Type B pancreatic cell (in vitro differentiated cells): ENCODE measurements around the gene DDX31. TPM values are rescaled to one million over a fixed set of nuclear protein-coding genes. Genes with fewer than 3 reads are reported as not detected.

Experiments
- DNase-seq: peaks from one replicate; pipeline ENCODE4 v3.0.0; 2021; ENCODE audit warnings: mixed read lengths; ENCODE audit not compliant: unreplicated experiment; ENCODE audit errors: extremely low spot score
- H3K27ac Mint-ChIP-seq: 2 replicates; pipeline ENCODE4 v1.8.0; 2021; ENCODE audit warnings: mild to moderate bottlenecking, mixed read lengths
- H3K27me3 Mint-ChIP-seq: 2 replicates; pipeline ENCODE4 v1.8.0; 2021; ENCODE audit warnings: mixed read lengths
- H3K36me3 Mint-ChIP-seq: 2 replicates; pipeline ENCODE4 v1.8.0; 2021; ENCODE audit warnings: mixed read lengths
- H3K4me1 Mint-ChIP-seq: one replicate; pipeline ENCODE4 v1.8.0; 2021; ENCODE audit warnings: mixed read lengths; ENCODE audit not compliant: unreplicated experiment
- H3K4me3 Mint-ChIP-seq: 2 replicates; pipeline ENCODE4 v1.8.0; 2021; ENCODE audit warnings: mild to moderate bottlenecking, mixed read lengths
- H3K9me3 Mint-ChIP-seq: 2 replicates; pipeline ENCODE4 v1.8.0; 2021; ENCODE audit warnings: mixed read lengths
- CTCF ChIP-seq: fragments of 200-600 bp; sonication (generic); conservative IDR thresholded peaks from 2 replicates; pipeline ENCODE4 v1.5.0; 2021; ENCODE audit warnings: antibody characterized with exemption, mild to moderate bottlenecking
- total RNA-seq: library from RNA; stranded (reverse); gene quantifications from 2 replicates; pipeline ENCODE4 v1.2.1, GENCODE V29; 2021; ENCODE audit warnings: low replicate concordance

The DDX31 gene
- total RNA-seq, 1 donor from 2014 or later = 19.6 TPM

- no peak for DNase-seq
- no peaks in the 10 kb centered on the region for H3K4me1 Mint-ChIP-seq
- H3K27me3 Mint-ChIP-seq = peaks cover 20% of the 10 kb centered on the region
- H3K27ac Mint-ChIP-seq = no peak overlapping the region
- no peak overlapping the region for H3K4me3 Mint-ChIP-seq
- H3K36me3 Mint-ChIP-seq = no peaks in the 10 kb centered on the region
- TF ChIP-seq CTCF = no peak
- no peaks in the 10 kb centered on the region for H3K9me3 Mint-ChIP-seq
Observed at GRCh38 chr9:132710333-132710732, 40.5 kb upstream of the DDX31 start.

DNA sequence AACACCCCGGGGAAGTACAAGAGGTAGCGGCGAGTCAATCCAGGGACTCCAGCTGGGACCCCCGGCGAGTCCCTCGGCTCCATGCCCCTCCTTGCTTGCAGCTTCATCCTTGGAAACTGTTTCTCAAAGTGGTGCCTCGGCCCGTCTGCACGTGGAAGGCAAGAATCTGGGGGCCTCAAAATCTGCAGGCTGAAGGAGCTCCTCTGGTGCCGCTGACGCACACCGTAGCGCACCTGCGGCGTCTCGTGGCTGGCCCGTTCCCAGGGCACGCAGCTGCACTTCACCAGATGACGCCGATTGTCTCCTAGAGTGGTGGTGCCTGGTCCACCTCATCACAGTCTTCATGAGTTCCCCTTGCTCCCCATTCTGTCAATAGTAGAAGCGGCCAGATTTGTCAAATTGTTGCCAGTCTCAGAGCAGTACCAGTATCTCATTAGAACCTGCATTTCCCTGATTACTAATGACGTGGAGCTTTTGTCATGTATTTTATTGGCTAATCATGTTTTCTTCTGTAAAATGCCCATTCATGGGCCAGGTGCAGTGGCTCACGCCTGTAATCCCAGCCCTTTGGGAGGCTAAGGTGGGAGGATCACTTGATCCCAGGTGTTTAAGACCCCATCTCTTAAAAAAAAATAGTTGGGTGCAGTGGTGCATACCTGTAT, 39.1 kb upstream of the DDX31 start:
- no peaks in the 10 kb centered on the region for H3K4me1 Mint-ChIP-seq
- no peak for DNase-seq
- no peaks in the 10 kb centered on the region for H3K36me3 Mint-ChIP-seq
- H3K27ac Mint-ChIP-seq = no peak overlapping the region
- no peak overlapping the region for H3K4me3 Mint-ChIP-seq
- TF ChIP-seq CTCF = no peak
- H3K9me3 Mint-ChIP-seq = no peaks in the 10 kb centered on the region
- H3K27me3 Mint-ChIP-seq = peaks cover 20% of the 10 kb centered on the region

DNA sequence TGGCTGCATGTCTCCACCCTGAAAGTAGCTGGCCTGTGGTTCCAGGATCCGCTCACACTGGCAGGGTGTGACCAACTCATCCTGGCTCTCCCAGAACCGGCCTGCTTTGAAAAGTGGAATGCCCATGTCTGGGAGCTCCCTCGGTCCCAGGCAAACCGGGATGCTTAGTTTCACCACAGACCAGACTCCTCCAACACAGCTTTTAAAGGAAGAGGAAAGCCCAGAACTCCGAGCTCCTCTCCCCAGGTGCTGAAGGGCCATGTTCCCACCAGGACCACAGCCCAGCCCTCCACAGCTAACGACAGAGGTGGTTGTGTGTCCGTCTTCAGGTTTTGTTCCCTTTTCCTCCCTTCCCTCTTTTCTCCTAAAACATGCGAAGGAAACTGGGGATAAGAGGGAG, 38.5 kb upstream of the DDX31 start:
- no peaks in the 10 kb centered on the region for H3K36me3 Mint-ChIP-seq
- H3K4me3 Mint-ChIP-seq = no peak overlapping the region
- TF ChIP-seq CTCF = no peak
- no peak overlapping the region for H3K27ac Mint-ChIP-seq
- H3K27me3 Mint-ChIP-seq = peaks cover 20% of the 10 kb centered on the region
- H3K9me3 Mint-ChIP-seq = peaks cover 2% of the 10 kb centered on the region
- no peak for DNase-seq
- no peaks in the 10 kb centered on the region for H3K4me1 Mint-ChIP-seq

- no peak for TF ChIP-seq CTCF
- no peak overlapping the region for H3K4me3 Mint-ChIP-seq
Observed at GRCh38 chr9:132703336-132703735, 33.6 kb upstream of the DDX31 start.

DNA sequence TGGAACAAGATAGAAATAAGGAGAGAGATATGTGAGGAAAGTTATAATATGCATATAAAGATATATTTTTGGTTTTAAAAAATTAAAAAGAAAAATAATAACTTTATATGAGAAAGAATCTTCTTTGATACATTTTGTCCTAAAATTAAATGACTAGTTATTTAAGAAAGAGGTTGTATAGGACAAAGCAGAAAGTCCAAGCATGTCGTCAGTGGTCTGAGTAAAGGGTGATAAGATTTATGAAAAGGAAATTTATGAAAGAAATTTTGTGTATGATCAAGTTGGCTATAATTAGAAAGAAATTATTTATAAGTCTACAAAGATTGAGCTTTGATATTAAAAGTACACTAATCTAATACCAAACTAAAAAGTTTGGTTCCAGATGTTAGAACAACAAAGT, 32.5 kb upstream of the DDX31 start:
- H3K27ac Mint-ChIP-seq = no peak overlapping the region
- no peaks in the 10 kb centered on the region for H3K36me3 Mint-ChIP-seq
- no peak overlapping the region for H3K4me3 Mint-ChIP-seq
- H3K4me1 Mint-ChIP-seq = no peaks in the 10 kb centered on the region
- H3K27me3 Mint-ChIP-seq = peaks cover 6% of the 10 kb centered on the region
- DNase-seq = no peak
- peaks cover 10% of the 10 kb centered on the region for H3K9me3 Mint-ChIP-seq
- no peak for TF ChIP-seq CTCF

More at GRCh38 chr9:132703336-132703735, 33.6 kb upstream of the DDX31 start:
- Mint-ChIP-seq H3K27ac (no peak overlapping the region), H3K9me3 (peaks cover 4% of the 10 kb centered on the region), H3K27me3 (peaks cover 6% of the 10 kb centered on the region), H3K36me3 (no peaks in the 10 kb centered on the region), H3K4me1 (no peaks in the 10 kb centered on the region)
- no peak for DNase-seq
